A549 treated with DMSO at 1 μM for 4 hours (cell line): Measurements from ENCODE around the gene RTCA. TPM values are rescaled to one million over a fixed set of nuclear protein-coding genes. Genes with fewer than 3 reads are reported as not detected.

Source experiments
- total RNA-seq: library from RNA; stranded (reverse); fragments of 200-300 nt; extraction: Qiagen RNA extraction; gene quantifications from 5 replicates; pipeline ENCODE4 v1.2.3, GENCODE V29; 2022; ENCODE audit warnings: low read depth

Gene RTCA
- 19.2 to 23.8 TPM (median 23.5 TPM) in 5 replicates for total RNA-seq

DNA sequence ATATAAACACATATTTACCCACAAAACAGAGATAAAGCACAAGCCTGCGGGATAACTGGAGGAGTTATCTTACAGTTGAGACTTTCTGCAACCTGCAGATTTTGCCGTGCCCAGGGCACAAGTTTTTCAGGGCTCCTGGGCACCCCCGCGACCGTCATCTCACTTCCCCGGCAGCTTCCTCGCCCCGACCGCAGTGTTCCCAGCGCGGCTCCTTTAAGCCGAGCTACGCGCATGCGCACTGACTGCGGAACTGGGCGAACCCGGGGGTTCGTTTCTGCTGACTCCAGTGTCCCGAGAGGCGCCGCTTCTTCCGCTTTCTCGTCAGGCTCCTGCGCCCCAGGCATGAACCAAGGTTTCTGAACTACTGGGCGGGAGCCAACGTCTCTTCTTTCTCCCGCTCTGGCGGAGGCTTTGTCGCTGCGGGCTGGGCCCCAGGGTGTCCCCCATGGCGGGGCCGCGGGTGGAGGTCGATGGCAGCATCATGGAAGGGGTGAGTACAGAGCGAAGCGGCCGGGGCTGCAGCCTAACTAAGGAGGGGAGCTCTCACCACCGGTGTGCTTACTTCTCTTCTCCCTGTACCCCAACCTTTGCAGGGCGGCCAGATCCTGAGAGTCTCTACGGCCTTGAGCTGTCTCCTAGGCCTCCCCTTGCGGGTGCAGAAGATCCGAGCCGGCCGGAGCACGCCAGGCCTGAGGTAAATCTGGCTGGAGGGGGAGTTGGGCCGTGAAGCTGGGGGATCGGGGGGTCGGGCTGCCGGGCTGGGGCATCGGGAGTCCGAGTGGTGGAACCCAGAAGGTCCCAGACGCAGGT, at the start of gene RTCA:
RTCA (plus strand) TSS at position 286 of the 810 bp plus-strand sequence; CDS start at position 446, 160 bp downstream.

GRCh38 chr1:100249537-100250257, 16.3 kb upstream of the RTCA start, which contains the start of gene DBT:
DBT (minus strand) TSS chr1:100249834; CDS start chr1:100249820, 14 bp downstream.

Other genes starting within 250 kb of the RTCA start
- gene SASS6, start 133.3 kb upstream of the RTCA start, total RNA-seq, result 3.7 to 5.7 TPM (median 5.0 TPM) in 5 replicates
- gene TRMT13, start 133.1 kb upstream of the RTCA start, total RNA-seq, result 6.0 to 9.4 TPM (median 8.5 TPM) in 5 replicates
- 0.13 to 0.15 TPM (median 0.13 TPM) in 3 of 5 replicates, not detected in the others for gene LRRC39, start 88.0 kb upstream of the RTCA start, total RNA-seq
- 2.8 to 5.3 TPM (median 4.6 TPM) in 5 replicates for gene DBT, start 16.4 kb upstream of the RTCA start, total RNA-seq
- 2.3 to 3.4 TPM (median 3.0 TPM) in 5 replicates for gene CDC14A, start 86.3 kb downstream of the RTCA start, total RNA-seq